Measurements from ENCODE around the gene APOBEC3B.

DNA sequence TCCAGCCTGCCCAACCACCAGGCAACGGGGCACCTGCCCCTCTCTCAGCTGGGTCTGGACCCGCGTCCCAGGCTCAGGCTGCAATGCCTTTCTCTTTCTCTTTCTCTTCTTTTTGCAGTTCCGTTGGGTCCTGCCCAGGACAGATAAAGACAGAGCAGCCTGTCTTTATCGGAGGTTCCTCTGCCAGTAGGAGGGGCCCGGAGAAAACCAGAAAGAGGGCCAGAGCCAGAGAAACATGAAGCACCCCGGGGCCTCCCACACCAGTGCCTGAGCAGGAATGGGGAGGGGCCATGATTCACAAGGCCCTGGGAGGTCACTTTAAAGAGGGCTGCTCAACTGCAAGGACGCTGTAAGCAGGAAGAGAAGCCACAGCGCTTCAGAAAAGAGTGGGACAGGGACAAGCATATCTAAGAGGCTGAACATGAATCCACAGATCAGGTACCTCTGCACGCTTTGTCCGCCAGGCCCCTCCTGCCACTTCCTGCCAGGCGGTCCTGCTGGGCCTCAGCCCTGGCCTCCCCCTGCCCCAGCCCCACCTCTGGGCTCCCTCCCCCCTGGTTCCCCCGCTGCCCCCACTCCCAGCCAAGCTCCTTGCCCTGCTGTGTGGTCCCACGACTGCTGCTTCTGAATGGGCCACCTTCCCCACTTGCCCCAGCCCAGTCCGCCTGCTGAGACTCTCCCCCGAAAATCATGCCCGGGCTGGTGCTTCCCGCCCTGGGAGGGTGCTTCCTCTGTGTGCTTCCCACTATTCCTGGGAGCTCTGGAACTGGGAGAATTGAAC lies 32.0 kb downstream of the APOBEC3B start, which contains the start of gene APOBEC3C:
- TF ChIP-seq, protein P1, sequence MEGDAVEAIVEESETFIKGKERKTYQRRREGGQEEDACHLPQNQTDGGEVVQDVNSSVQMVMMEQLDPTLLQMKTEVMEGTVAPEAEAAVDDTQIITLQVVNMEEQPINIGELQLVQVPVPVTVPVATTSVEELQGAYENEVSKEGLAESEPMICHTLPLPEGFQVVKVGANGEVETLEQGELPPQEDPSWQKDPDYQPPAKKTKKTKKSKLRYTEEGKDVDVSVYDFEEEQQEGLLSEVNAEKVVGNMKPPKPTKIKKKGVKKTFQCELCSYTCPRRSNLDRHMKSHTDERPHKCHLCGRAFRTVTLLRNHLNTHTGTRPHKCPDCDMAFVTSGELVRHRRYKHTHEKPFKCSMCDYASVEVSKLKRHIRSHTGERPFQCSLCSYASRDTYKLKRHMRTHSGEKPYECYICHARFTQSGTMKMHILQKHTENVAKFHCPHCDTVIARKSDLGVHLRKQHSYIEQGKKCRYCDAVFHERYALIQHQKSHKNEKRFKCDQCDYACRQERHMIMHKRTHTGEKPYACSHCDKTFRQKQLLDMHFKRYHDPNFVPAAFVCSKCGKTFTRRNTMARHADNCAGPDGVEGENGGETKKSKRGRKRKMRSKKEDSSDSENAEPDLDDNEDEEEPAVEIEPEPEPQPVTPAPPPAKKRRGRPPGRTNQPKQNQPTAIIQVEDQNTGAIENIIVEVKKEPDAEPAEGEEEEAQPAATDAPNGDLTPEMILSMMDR (IDR thresholded peaks at IDR 0.05) = no peak
- TF ChIP-seq POLR2A (IDR thresholded peaks at IDR 0.05) = peak in 1 of 2 donors; percentile 53
